ENCODE measurements around the gene MRPL37. TPM values are rescaled to one million over a fixed set of nuclear protein-coding genes. Genes with fewer than 3 reads are reported as not detected.

MRPL37 gene
- total RNA-seq, 1 donor from 2014 or later: 73.7 TPM

DNA sequence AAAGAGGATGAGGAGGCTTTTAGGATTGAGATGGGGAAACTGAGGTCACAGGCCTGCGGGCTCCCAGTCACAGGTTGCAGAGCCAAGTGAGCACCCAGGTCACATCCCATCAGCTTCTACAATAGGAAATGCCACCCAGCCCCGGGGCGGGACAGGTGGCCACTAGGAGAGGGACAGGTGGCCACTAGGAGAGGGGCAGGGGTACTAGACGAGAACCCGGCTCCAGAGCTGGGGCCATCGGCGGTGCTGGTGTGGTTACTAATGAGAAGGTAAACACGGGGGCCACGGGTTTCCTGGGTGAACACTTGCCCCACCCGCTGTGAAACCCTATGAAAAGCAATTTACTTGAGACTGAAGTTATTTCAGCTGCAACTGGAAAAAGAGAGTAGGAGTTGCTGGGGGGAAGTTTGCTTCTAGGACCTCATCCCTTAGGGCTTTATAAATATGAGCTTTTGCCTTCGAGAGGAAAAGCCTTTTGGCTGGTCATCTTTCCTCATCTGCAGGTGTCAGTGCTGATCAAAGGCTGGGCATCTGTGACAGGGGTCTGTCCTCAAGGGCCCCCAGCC, 52.5 kb downstream of the MRPL37 start:
- TF ChIP-seq, protein P1, sequence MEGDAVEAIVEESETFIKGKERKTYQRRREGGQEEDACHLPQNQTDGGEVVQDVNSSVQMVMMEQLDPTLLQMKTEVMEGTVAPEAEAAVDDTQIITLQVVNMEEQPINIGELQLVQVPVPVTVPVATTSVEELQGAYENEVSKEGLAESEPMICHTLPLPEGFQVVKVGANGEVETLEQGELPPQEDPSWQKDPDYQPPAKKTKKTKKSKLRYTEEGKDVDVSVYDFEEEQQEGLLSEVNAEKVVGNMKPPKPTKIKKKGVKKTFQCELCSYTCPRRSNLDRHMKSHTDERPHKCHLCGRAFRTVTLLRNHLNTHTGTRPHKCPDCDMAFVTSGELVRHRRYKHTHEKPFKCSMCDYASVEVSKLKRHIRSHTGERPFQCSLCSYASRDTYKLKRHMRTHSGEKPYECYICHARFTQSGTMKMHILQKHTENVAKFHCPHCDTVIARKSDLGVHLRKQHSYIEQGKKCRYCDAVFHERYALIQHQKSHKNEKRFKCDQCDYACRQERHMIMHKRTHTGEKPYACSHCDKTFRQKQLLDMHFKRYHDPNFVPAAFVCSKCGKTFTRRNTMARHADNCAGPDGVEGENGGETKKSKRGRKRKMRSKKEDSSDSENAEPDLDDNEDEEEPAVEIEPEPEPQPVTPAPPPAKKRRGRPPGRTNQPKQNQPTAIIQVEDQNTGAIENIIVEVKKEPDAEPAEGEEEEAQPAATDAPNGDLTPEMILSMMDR (IDR thresholded peaks at IDR 0.05): no peak
- Mint-ChIP-seq H3K9me3 (ENCODE audit: unreplicated experiment) (no peaks in the 10 kb centered on the region), H3K27ac (ENCODE audit: unreplicated experiment) (peak overlapping the region; percentile 80), H3K4me3 (ENCODE audit: unreplicated experiment) (no peak overlapping the region), H3K4me1 (ENCODE audit: unreplicated experiment) (peaks cover 54% of the 10 kb centered on the region), H3K36me3 (ENCODE audit: unreplicated experiment) (peaks cover 8% of the 10 kb centered on the region), H3K27me3 (ENCODE audit: unreplicated experiment) (no peaks in the 10 kb centered on the region)
- DNase-seq (ENCODE audit: extremely low spot score, unreplicated experiment): no peak

DNA sequence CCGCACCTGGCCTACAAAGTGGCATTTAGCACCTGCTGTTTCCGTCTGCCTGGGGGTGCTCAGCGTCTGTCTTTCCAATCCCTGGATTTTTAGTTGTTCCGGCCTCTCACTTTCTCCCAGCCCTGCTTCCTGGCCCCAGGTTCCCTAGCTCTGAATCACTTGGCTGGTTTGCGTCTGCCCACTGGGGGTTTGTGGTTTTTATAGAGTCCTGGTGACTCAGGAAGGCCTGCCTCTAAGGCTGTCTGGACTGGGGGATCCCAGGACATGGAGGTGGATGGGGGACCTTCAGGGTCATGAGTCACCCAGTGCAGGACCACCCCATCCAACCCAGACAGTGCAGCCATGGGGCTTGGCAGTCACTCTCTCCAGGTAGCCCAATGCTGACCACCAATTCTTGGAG, 53.5 kb downstream of the MRPL37 start:
- Mint-ChIP-seq H3K4me1 (ENCODE audit: unreplicated experiment) (peaks cover 54% of the 10 kb centered on the region), H3K9me3 (ENCODE audit: unreplicated experiment) (no peaks in the 10 kb centered on the region), H3K27me3 (ENCODE audit: unreplicated experiment) (no peaks in the 10 kb centered on the region), H3K36me3 (ENCODE audit: unreplicated experiment) (peaks cover 10% of the 10 kb centered on the region), H3K27ac (ENCODE audit: unreplicated experiment) (peak overlapping the region; percentile 80), H3K4me3 (ENCODE audit: unreplicated experiment) (no peak overlapping the region)
- DNase-seq (ENCODE audit: extremely low spot score, unreplicated experiment): no peak
- TF ChIP-seq, protein P1 (IDR thresholded peaks at IDR 0.05): no peak

DNA sequence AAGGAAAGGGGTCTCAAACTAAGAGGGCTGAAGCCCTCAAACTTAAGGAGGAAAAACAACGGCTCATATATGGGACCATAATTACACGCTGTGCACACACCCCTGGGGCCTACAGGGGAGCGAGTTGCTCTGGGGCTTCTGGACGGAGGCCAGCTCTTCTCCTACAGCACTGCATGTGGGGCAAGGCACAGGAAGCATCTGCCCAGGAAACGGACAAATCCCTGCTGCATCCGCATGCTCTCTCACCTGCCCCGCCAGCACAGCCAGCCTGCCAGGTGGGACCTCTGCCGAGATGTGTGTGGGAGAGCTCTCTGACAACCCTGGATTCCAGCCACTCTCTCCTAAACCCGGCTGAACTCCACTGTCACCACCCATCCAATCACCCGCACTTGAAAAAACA, 54.1 kb downstream of the MRPL37 start:
- no peak for DNase-seq (ENCODE audit: extremely low spot score, unreplicated experiment)
- H3K4me3 Mint-ChIP-seq (ENCODE audit: unreplicated experiment): no peak overlapping the region
- H3K27me3 Mint-ChIP-seq (ENCODE audit: unreplicated experiment): no peaks in the 10 kb centered on the region
- peaks cover 49% of the 10 kb centered on the region for H3K4me1 Mint-ChIP-seq (ENCODE audit: unreplicated experiment)
- peaks cover 10% of the 10 kb centered on the region for H3K36me3 Mint-ChIP-seq (ENCODE audit: unreplicated experiment)
- peak overlapping the region; percentile 80 for H3K27ac Mint-ChIP-seq (ENCODE audit: unreplicated experiment)
- H3K9me3 Mint-ChIP-seq (ENCODE audit: unreplicated experiment): no peaks in the 10 kb centered on the region
- TF ChIP-seq, protein P1 (IDR thresholded peaks at IDR 0.05): no peak

DNA sequence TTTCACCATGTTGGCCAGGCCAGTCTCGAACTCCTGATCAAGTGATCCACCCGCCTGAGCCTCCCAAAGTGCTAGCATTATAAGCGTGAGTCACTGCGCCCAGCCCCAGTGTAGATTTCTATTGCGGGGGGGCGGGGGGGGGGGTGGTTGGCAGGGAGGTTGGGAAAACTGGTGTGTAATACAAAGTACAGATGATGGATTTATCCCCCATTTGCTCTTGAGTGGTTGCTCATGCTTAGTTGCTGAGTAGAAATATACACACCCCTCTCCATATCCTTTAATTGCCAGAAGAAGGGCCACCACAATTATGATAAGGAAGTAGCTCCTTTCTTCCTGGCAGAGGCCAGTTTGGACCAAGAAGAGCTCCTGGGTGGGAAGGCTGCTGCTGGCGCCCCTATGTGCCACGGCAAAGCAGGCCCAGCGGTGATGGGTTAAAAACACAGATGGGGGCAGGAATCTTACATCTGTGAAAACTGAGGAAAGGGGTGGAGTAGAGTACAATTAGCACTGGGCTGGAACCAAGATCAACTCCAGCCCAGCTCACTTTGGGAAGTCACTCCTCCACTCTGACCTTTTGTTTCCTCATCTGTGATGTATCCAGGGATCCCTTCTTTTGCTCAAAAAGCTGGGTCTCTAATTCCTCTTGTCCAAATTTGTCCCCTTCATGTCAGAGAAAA, 55.2 kb downstream of the MRPL37 start:
- Mint-ChIP-seq H3K36me3 (ENCODE audit: unreplicated experiment) (peaks cover 6% of the 10 kb centered on the region), H3K9me3 (ENCODE audit: unreplicated experiment) (no peaks in the 10 kb centered on the region), H3K27ac (ENCODE audit: unreplicated experiment) (no peak overlapping the region), H3K4me3 (ENCODE audit: unreplicated experiment) (no peak overlapping the region), H3K4me1 (ENCODE audit: unreplicated experiment) (peaks cover 41% of the 10 kb centered on the region), H3K27me3 (ENCODE audit: unreplicated experiment) (no peaks in the 10 kb centered on the region)
- TF ChIP-seq, protein P1 (IDR thresholded peaks at IDR 0.05): no peak
- no peak for DNase-seq (ENCODE audit: extremely low spot score, unreplicated experiment)

DNA sequence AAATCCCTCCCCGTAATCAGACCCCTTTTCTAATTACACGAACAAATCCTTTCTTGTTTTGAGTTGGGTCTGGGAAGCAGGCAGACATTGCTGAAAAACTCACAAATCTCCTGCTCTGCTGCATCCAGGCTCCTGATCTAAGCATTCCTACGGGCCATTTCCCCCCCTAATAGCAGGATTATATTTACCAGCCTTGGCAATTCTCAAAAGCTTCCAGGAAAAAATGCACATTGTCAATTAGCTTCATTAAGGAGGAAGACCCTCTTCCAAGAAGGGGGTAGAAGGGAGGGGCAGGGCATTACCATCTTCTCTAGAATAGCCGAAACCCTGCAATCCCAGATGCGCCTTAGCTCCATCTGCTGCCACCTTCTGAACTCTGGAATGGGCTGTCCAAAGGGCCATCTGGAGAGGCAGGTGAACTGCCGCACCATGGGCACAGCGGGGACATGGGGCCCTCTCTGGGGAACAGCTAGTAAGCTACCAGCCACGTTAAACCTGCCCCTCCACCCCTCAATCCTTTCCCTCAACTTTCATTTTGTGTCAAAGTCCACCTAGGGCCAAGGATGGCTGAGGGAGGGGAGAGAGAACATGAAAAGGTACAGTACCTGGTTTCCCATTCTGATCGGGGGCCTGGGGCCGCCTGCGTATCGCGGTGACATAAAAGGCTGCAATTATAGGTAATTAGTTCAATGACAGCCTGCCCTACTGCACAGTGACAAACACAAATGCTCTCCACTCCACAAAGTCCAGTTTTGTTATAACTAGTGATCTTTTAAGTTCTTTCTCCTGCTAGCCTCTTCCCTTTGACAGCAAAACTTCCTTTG, 56.8 kb downstream of the MRPL37 start:
- TF ChIP-seq, protein P1 (IDR thresholded peaks at IDR 0.05): no peak
- Mint-ChIP-seq H3K36me3 (ENCODE audit: unreplicated experiment) (peaks cover 6% of the 10 kb centered on the region), H3K27ac (ENCODE audit: unreplicated experiment) (no peak overlapping the region), H3K4me3 (ENCODE audit: unreplicated experiment) (no peak overlapping the region), H3K4me1 (ENCODE audit: unreplicated experiment) (peaks cover 42% of the 10 kb centered on the region), H3K9me3 (ENCODE audit: unreplicated experiment) (no peaks in the 10 kb centered on the region), H3K27me3 (ENCODE audit: unreplicated experiment) (no peaks in the 10 kb centered on the region)
- DNase-seq (ENCODE audit: extremely low spot score, unreplicated experiment): no peak
